ENCODE measurements around the gene OR6V1.

GRCh38 chr7:143023047-143023446 is 29.1 kb upstream of the OR6V1 start:
- no peak for TF ChIP-seq ZFP3 (CRISPR knock-in tag; IDR thresholded peaks at IDR 0.05)
- no peak for TF ChIP-seq CREB5 (CRISPR knock-in tag; IDR thresholded peaks at IDR 0.05; ENCODE audit: low read depth)
